HG03460 (cell line): ENCODE results near the gene ADGRL1.
"Not testable (repeated sequence)": the region's sequence is repeated elsewhere in the genome, so short reads cannot be mapped to it uniquely, and the experiment has no call there.

ENCODE experiments used
- ATAC-seq: cut with Tn5 transposase; IDR thresholded peaks from one replicate; pipeline ENCODE4 v1.9.1; 2021; ENCODE audit not compliant: unreplicated experiment

The ADGRL1 gene

DNA sequence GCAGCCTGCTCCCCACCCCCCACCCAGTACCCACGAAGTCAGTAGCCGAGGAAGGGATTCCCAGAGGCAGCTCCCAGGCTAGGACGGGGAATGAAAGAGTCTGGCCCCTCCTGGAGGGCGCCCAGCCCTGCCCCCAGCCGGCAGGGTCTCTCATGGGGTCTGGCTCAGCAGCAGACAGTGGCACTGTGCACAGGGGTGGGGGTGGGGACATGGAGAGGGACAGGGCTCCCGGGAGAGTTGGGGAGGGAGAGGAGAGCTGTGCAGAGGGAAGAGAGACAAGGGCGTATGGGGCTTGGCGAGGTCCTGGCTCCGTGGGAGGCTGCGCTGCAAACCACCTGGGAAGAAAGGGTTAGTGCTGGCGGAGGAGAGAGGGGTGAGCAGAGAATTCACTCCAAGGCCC, 41.9 kb downstream of the ADGRL1 start:
- ATAC-seq: no peak

GRCh38 chr19:14162871-14163297, 43.1 kb downstream of the ADGRL1 start:
- ATAC-seq: no peak

DNA sequence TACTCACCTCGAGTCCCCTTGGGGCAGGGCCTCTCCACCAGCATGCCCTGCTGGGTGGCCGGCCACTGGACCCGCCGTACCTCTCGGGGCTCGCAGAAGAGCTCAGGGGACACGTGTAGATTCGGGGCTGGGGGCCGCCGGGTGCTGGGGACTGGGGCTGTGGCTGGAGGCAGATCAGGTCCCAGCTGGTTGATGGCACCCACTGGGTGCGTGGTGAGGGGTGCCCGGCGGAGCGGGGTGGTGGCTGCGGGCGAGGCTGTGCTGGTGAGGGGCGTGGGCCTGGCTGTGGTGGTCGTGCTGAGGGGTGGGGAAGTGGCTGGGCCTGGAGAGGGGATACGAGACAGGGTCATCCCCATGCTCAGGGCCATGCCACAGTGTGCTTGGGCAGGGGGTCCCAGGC, 44.7 kb downstream of the ADGRL1 start:
- no peak for ATAC-seq

DNA sequence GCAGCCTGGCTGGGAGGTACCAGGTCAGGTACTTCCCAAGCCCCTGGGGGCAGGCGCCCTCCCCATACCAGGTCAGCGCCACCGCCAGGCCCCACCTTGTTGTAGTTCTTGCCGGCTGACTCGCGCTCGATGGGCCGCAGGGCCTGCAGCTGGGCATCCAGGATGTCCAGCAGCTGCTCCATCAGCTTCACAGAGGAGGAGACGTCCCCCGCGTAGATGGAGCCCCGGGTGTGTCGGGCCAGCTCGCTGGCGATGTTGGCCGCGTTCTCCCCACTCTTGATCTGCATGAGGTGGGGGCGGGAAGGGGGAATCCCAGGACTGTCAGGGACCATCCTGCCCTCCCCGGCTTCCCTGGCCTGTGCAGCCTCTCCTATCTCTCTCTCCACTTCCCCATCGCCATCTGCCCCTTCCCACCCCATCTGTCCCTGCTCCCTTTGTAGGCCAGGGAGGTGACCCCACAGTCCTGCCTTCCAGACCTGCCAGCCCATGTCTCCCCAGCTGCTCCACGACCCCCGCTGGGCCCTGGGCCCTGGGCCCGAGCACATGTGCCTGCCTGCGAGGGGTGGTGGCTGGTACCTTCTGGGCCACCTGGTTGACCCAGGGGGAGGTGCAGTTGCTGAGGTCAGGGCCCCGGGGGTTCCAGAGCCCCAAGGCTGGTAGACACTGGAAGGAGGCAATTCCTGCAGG, 45.8 kb downstream of the ADGRL1 start:
- no peak for ATAC-seq

- no peak for ATAC-seq
These were observed 46.9 kb downstream of the ADGRL1 start for GRCh38 chr19:14159059-14159458.

- ATAC-seq: no peak
These were observed 47.5 kb downstream of the ADGRL1 start for GRCh38 chr19:14158276-14159023.

DNA sequence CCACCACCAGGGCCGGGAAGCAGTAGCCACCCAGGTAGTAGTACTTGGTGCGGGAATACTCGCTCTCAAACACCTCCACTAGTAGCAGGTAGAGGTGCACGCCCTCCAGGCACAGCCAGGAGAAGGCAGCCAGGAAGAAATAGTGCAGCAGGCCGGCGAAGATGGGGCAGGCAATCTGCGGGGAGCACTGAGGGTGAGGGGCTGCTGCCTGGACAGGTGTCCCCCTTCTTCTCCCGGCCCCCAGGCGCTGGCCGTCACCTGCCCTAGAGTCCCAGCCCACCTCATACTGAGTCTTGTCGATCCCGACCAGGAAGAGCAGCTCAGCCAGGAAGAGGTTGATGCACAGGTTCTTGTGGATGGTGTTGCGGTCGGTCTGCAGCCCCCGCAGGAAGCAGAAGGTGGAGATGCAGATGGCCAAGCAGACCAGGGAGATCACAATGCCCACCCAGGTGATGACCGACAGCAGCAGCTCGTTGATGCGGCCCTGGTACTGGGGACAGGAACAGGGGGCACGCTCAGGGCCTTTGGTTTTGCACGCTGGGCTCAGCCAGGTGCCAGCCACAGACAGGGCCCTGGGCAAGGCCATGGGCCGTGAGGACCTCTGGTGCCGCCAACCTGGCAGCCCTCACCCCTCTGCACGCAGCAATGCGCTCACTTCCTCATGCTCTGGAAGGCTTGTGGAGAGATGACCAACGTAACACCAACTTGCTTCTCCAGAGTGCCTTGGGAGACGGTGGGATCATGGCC, 48.8 kb downstream of the ADGRL1 start:
- ATAC-seq: no peak

GRCh38 chr19:14156122-14156521, 49.8 kb downstream of the ADGRL1 start:
- ATAC-seq: no peak

DNA sequence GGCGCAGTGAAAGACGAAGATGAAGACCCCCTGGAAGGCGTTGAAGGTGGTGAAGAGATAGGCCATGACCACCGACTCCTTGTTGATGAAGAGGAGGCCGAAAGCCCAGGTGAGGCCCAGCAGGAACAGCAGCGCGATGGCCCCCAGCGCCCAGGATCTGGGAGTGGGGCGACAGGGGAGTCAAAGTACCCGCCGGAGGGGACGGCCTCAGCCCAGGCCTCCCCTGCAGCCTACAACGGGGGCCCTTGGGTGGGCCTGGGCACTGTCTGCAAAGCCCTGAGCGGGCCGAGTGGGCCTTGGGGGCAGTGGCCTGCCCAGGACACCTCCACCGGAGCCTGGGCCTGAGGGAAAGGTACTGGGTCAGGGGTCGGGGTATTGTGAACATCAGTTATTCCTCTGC, 50.6 kb downstream of the ADGRL1 start:
- no peak for ATAC-seq

- ATAC-seq: no peak
These were observed 53.3 kb downstream of the ADGRL1 start for GRCh38 chr19:14152713-14153112.

DNA sequence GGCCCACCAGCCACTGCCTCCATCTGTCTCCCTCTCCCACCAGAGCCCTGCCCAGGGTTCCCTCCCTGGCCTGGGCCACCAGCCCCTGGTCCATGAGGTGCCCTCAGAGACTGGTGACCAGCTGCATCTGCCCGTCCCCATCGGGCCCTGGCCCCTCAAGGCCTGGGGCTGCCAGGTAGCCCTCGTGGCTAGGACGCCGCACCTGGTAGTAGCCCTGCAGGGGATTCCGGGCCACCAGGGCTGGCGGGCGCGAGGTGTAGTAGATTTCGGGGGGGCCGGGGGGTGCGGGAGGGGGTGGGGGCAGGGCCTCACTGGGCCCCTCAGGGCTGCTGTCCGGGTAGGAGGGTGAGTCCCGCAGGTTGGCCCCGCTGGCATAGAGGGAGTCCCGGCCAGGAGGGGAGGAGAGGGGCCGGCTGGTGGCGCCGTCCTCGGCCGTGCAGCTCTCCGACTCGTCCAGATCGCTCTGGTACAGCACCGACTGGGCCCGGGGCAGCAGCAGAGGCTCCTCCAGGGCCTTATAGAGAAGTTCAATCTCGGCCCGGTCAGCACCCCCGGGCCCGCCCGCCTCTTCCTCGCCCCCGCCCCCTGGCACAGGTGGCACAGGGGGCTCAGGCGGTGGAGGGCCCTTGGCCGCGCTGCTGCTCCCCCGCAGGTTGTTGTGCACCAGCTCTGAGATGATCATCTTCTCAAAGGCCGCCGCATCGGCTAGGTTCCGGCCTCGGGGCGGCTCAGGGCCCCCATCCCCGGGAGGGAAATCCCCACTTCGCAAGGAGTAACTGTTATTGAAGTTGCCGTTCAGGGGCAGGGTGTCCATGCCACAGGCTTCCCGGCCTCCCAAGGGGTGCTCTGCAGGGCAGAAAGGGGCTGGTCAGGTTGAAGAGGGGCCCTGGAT, 55.0 kb downstream of the ADGRL1 start:
- ATAC-seq: no peak

DNA sequence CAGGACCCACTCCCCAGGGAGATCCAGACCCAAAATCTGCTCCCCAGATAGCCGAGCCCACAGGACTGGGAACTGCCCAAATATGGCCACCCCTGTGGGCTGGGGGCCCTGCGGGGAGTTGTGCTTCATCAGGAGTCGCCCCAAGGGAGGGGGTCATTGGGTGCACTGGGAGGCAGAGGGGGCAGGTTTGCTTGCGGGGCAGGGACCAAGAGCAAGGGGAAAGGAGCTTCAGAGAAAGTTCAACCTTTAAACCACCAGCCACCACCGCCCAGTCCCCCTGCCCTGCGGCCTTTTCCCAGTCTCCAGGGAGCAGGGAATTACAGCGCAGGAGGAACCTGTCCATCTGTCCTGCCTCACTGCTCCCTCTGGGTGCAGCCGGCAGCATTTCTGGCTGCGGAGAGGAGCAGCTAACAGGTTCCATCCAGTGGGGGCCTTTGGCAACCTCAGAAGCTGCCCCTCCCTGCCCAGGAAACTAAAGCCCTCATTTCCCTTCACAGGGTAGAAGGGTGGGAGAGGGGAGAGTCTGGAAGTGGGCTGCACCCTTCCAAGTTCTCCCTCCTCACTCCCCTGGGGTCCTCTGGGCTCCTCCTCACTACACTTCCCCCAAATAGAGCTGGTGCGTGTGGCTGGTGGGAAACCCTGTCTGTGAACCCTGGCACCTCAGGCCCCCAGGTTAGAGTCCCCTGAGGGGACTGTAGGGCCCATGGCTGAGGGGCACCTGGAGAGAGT, 55.8 kb downstream of the ADGRL1 start:
- ATAC-seq: no peak

DNA sequence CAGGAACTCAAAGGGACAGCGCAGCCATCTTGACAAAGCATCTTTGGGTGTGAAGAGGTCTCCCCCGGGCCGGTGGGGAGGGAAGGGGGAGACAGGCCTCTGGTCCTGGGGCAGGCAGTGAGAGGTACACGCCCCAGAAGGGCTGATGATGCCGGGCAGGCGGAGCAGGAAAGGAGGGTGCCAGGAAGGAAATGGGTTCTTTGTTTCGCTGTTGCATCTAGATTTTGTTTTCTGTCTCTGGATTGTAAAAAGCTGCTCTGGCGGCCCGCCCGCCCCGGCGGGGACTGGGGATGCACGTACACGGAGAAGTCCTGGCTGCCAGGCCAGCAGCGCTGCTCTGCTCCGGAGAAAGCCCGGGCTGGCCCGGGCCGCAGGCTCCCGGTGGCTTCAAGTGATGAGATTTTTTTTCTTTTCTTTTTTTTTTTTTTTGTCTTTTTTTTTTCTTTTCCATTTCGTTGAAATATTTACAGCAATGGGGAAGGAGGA, 56.4 kb downstream of the ADGRL1 start:
- ATAC-seq: no peak

DNA sequence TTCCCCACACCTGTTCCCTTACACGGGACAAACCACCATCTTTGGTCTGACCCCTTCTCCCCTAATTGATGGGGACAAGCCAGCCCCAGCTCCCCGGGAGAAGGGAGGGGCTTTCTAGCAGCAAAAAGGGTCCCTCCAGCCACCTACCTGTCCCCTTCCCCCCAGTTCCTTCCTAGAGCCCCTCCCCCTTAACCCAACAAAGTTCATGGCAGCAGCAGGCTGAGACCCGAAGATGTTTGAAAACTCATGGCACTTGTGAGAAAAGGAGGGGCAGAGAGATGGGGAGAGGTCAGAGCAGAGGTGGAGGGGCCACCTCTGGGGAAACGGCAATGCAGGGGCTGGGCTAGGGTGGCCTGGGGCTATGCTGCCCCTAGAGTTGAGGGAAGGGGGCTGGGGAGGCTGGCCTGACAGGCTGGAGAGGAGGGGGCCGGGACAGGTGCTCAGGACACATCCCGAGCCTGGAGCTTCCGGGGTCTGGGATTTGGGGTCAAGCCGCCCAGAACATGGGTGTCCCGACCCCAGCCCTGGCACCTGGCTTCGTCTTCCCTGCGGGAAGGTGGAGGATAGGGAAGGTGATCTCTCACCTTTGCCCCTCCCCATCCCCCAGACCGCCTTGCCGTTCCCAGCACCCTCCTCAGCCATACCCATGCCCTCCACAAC, 57.1 kb downstream of the ADGRL1 start:
- no peak for ATAC-seq

- no peak for ATAC-seq
These were observed 58.0 kb downstream of the ADGRL1 start for GRCh38 chr19:14147797-14148605.

DNA sequence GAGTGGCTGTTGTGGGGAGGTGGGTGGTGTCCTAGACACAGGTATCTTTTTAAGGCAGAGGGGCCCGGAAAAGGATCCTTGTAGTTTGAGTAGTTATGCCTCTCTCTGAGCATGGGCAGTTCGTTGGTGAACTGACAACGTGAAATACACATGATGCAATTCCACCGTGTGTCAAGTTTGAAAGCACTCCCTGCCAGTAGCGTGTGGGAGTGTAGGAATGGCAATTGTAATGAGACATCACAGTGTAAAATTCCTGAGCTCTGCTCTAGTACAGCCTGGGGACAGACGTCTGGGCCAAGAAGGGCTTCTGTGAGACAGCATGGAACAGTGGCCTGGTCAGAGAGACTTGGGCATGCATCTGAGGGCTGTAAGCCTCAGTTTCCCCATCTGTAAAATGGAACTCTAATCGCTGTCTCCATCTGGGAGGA, 59.2 kb downstream of the ADGRL1 start:
- ATAC-seq: no peak

- not testable (repeated sequence) for ATAC-seq
These were observed 59.8 kb downstream of the ADGRL1 start for GRCh38 chr19:14146169-14146568.

DNA sequence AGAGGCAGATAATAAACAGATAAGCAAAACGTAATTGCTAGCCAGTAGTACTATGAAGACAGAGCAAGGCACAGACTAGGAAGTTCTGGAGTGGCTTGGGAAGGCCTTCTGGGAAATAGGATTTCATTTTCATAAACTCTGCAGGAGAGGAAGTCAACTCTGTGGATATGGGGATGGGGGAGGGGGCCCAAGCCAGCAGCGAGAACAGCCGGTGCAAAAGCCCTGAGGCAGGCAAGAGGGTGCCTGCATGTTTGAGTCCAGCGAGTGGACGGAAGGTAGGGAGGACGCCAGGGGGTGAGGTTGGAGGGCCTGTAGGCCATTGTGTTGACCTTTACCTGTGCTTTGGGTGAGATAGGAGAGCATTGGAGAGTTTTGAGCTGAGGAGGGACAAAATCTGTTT, 60.6 kb downstream of the ADGRL1 start:
- ATAC-seq: no peak
